Astrocyte of the cerebellum (primary cell): ENCODE results near the gene ARHGAP9.

Source experiments
- DNase-seq: peaks from one replicate; pipeline ENCODE4 v3.0.0-alpha.2; 2011; ENCODE audit warnings: low read depth
- H3K4me3 ChIP-seq: 2 replicates; pipeline ENCODE4 v1.5.1; 2011; ENCODE audit warnings: mild to moderate bottlenecking, low read depth, low read length, moderate library complexity
- in situ Hi-C: cut with HindIII; loops from 2 replicates; pipeline ENCODE4 v1.10.0; 2017; ENCODE audit warnings: low sequenced_read_pairs
- TF ChIP-seq, protein P1 (sequence below): IDR thresholded peaks from 2 replicates; pipeline ENCODE4 v1.5.1; 2012; ENCODE audit warnings: low read length, low read depth, moderate library complexity, mild to moderate bottlenecking; ENCODE audit errors: missing control alignments

Gene ARHGAP9

DNA sequence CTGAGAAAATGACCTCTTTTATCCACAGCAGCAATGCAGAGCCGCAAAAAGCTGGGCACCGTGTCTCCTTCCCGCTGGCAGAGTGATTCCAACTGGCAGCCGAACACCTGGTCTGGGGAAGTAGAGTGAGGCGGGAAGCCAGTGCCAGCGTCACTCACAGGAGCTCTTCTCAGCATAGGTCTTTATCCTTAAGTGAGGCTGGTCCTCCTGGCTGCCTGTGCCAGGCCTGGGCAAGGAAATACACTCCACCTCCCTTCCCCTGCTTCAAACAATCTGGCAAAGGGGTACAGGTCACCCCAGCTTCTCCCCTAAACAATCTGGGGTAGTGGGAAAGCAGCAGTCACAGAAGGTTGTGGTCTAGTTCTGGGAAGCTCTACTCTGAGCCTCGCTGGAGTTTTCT lies 4.8 kb downstream of the ARHGAP9 start:
- TF ChIP-seq, protein P1, sequence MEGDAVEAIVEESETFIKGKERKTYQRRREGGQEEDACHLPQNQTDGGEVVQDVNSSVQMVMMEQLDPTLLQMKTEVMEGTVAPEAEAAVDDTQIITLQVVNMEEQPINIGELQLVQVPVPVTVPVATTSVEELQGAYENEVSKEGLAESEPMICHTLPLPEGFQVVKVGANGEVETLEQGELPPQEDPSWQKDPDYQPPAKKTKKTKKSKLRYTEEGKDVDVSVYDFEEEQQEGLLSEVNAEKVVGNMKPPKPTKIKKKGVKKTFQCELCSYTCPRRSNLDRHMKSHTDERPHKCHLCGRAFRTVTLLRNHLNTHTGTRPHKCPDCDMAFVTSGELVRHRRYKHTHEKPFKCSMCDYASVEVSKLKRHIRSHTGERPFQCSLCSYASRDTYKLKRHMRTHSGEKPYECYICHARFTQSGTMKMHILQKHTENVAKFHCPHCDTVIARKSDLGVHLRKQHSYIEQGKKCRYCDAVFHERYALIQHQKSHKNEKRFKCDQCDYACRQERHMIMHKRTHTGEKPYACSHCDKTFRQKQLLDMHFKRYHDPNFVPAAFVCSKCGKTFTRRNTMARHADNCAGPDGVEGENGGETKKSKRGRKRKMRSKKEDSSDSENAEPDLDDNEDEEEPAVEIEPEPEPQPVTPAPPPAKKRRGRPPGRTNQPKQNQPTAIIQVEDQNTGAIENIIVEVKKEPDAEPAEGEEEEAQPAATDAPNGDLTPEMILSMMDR = no peak
- no peak for DNase-seq
- in situ Hi-C loops = loop anchor here (25.0 kb wide), 1 partner anchor 163 kb away; no protein-coding TSS in a partner anchor
- no peak overlapping the region for H3K4me3 ChIP-seq

DNA sequence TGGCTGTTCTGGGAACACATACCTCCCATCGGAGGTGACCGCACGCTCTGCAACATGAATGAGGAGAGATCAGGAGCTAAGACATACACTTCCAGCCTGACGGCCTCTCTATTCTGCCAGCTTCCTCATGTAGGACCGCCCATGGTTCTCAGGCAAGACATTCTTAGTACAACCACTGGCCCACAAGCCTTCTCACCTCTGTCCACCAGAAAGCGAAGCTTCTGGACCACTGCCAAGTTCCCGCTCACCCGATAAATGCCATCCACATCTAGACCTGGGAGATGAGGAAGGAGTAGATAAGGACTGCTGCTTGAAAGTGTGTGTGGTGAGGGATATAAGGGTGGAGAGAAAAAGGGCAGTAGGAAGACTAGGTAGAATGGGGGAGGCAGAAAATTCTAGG lies 5.2 kb downstream of the ARHGAP9 start:
- H3K4me3 ChIP-seq = no peak overlapping the region
- DNase-seq = no peak
- TF ChIP-seq, protein P1 = no peak
- in situ Hi-C loops = loop anchor here (25.0 kb wide), 1 partner anchor 162 kb away; no protein-coding TSS in a partner anchor

DNA sequence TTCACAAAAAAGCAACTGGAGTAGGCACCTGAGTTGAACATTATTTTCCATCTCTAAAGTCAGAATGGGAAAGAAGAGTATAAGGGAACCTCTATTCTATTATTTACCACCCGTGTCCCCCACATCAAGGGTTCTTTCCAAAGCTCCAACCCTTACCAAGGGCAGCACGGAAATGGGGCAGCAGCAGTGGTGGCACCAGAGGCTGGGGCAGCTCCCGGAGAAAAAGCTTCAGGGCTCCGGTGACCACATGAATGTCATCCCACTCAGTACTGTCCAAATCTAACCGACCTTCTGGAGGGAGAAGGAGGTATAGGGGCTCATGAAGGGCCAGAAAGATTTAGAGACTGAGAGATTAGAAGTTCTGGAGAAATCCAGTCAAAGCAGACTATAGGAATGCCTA lies 5.8 kb downstream of the ARHGAP9 start:
- in situ Hi-C loops = loop anchor here (25.0 kb wide), 1 partner anchor 162 kb away; no protein-coding TSS in a partner anchor
- H3K4me3 ChIP-seq = no peak overlapping the region
- TF ChIP-seq, protein P1 = no peak
- no peak for DNase-seq

DNA sequence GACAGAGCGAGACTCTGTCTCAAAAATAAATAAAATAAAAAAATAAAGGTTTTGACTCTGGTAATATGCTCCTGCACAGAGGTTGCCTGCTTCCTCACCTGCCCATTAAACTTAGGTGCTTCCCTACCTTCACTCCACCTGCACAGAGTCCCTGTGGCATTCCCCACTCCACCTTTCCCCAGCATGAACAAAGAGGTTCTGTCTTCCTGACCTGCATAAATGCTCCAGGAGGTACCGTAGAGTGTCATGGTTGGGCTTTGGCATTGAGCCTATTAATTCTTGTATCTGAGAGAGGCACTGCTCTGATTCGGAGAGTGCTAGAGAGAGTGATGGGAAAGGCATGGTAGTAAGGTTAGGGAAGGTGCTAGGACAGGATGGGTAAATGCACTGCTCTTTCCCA lies 6.3 kb downstream of the ARHGAP9 start:
- no peak for DNase-seq
- TF ChIP-seq, protein P1 = no peak
- in situ Hi-C loops = loop anchor here (25.0 kb wide), 1 partner anchor 161 kb away; no protein-coding TSS in a partner anchor
- no peak overlapping the region for H3K4me3 ChIP-seq

DNA sequence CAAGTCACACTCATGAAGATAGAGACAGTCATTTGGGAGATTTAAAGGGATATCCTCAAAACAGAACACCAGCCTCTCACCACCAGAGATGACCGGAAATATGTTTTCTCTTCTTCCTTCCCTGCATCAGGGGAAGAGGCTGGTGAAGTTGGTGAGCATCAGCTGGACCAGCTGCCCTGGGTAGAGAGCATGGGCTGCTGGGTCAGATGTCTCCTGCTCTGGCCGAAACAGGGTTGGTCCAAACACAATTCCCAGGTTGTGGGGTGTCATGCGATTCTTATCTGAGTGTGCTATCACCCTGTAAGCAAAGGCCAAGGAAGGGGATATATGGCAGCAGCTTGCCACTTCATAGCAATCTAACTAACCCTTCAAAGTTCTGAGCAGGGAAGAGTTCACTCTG lies 7.3 kb downstream of the ARHGAP9 start:
- H3K4me3 ChIP-seq = no peak overlapping the region
- no peak for DNase-seq
- TF ChIP-seq, protein P1 = no peak
- in situ Hi-C loops = loop anchor here (25.0 kb wide), 1 partner anchor 160 kb away; no protein-coding TSS in a partner anchor

DNA sequence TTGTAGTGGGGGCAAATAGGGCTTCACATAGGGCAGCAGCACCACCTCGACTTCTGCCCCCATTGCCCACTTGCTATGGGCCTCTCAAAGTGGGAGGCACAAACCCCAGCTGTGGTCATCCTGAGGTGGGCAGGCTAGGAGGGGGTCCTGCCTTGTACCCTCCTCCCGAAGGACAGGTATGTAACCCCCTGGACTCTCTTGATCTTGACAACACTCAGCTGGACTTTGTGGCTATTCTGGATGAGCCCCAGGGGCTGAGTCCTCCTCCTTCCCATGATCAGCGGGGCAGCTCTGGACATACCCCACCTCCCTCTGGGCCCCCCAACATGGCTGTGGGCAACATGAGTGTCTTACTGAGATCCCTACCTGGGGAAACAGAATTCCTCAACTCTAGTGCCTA lies 8.0 kb downstream of the ARHGAP9 start:
- TF ChIP-seq, protein P1 = no peak
- H3K4me3 ChIP-seq = no peak overlapping the region
- in situ Hi-C loops = loop anchor here (25.0 kb wide), 1 partner anchor 159 kb away; no protein-coding TSS in a partner anchor
- no peak for DNase-seq
